ENCODE results near the gene RASA4B. TPM values are rescaled to one million over a fixed set of nuclear protein-coding genes. Genes with fewer than 3 reads are reported as not detected.

Gene RASA4B
- total and polyA plus RNA-seq, 4 donors, result 7.3 to 24.6 (median 10.5) TPM

GRCh38 chr7:102449136-102449535 is 68.4 kb downstream of the RASA4B start:
- Histone ChIP-seq H3K36me3 (ENCODE audit: control insufficient read depth in 4 of 4, insufficient read depth in 4 of 4, low read length in 4 of 4) (peaks cover 0 to 22% (median 0%) of the 10 kb centered on the region in 4 donors), H3K27me3 (ENCODE audit: control insufficient read depth in 3 of 3, insufficient read depth in 3 of 3, low read length in 2 of 3) (no peaks in the 10 kb centered on the region), H3K4me3 (no peak overlapping the region), H3K4me1 (ENCODE audit: control insufficient read depth in 5 of 5, insufficient read depth in 5 of 5, low read length in 5 of 5) (no peaks in the 10 kb centered on the region), H3K9ac (ENCODE audit: insufficient read depth in 1 of 2, low read length in 2 of 2) (no peak overlapping the region), H3K27ac (ENCODE audit: low read depth in 1 of 2, low read length in 1 of 2) (no peak overlapping the region), H3K9me3 (ENCODE audit: control insufficient read depth in 4 of 4, insufficient read depth in 3 of 4, low read length in 3 of 4) (no peaks in the 10 kb centered on the region)
- 97 to 98% methylated on average over 15 of the region's 15 CpGs for WGBS, 2 donors
- no peak for ATAC-seq (ENCODE audit: insufficient read depth, low FRiP score)
- TF ChIP-seq CTCF (IDR thresholded peaks at IDR 0.05; ENCODE audit: control extremely low read depth, extremely low read depth), result no peak
- DNase-seq, result no peak

GRCh38 chr7:102447311-102447710 is 70.3 kb downstream of the RASA4B start:
- no peaks in the 10 kb centered on the region for H3K9me3 ChIP-seq (ENCODE audit: control insufficient read depth in 4 of 4, insufficient read depth in 3 of 4, low read length in 3 of 4)
- no peaks in the 10 kb centered on the region for H3K27me3 ChIP-seq (ENCODE audit: control insufficient read depth in 3 of 3, insufficient read depth in 3 of 3, low read length in 2 of 3)
- H3K4me1 ChIP-seq (ENCODE audit: control insufficient read depth in 5 of 5, insufficient read depth in 5 of 5, low read length in 5 of 5), result no peaks in the 10 kb centered on the region
- DNase-seq (no peak), ATAC-seq (ENCODE audit: insufficient read depth, low FRiP score) (no peak)
- TF ChIP-seq CTCF (IDR thresholded peaks at IDR 0.05; ENCODE audit: control extremely low read depth, extremely low read depth), result no peak
- no peak overlapping the region for H3K4me3 ChIP-seq
- WGBS, 2 donors, result 92 to 94% methylated on average over 14 of the region's 14 CpGs
- H3K36me3 ChIP-seq (ENCODE audit: control insufficient read depth in 4 of 4, insufficient read depth in 4 of 4, low read length in 4 of 4), result peaks cover 0 to 22% (median 0%) of the 10 kb centered on the region in 4 donors
- no peak overlapping the region for H3K9ac ChIP-seq (ENCODE audit: insufficient read depth in 1 of 2, low read length in 2 of 2)
- H3K27ac ChIP-seq (ENCODE audit: low read depth in 1 of 2, low read length in 1 of 2), result no peak overlapping the region

- DNase-seq, result no peak
- no peak for ATAC-seq (ENCODE audit: insufficient read depth, low FRiP score)
- H3K9ac ChIP-seq (ENCODE audit: insufficient read depth in 1 of 2, low read length in 2 of 2), result no peak overlapping the region
- TF ChIP-seq CTCF (IDR thresholded peaks at IDR 0.05; ENCODE audit: control extremely low read depth, extremely low read depth), result no peak
- peaks cover 0 to 28% (median 0%) of the 10 kb centered on the region in 4 donors for H3K36me3 ChIP-seq (ENCODE audit: control insufficient read depth in 4 of 4, insufficient read depth in 4 of 4, low read length in 4 of 4)
- 94 to 96% methylated on average over 38 to 41 of the region's 41 CpGs for WGBS, 2 donors
- H3K4me1 ChIP-seq (ENCODE audit: control insufficient read depth in 5 of 5, insufficient read depth in 5 of 5, low read length in 5 of 5), result no peaks in the 10 kb centered on the region
- H3K27ac ChIP-seq (ENCODE audit: low read depth in 1 of 2, low read length in 1 of 2), result no peak overlapping the region
- no peak overlapping the region for H3K4me3 ChIP-seq
- H3K9me3 ChIP-seq (ENCODE audit: control insufficient read depth in 4 of 4, insufficient read depth in 3 of 4, low read length in 3 of 4), result no peaks in the 10 kb centered on the region
- no peaks in the 10 kb centered on the region for H3K27me3 ChIP-seq (ENCODE audit: control insufficient read depth in 3 of 3, insufficient read depth in 3 of 3, low read length in 2 of 3)
Measured at GRCh38 chr7:102446387-102447156, 71.0 kb downstream of the RASA4B start.

Data from lung (tissue), 12 donors.